ENCODE results near the gene CMIP. TPM values are rescaled to one million over a fixed set of nuclear protein-coding genes. Genes with fewer than 3 reads are reported as not detected.

CMIP gene
- total RNA-seq, 2 experiments from 2014 or later: 65.4 to 76.7 TPM

DNA sequence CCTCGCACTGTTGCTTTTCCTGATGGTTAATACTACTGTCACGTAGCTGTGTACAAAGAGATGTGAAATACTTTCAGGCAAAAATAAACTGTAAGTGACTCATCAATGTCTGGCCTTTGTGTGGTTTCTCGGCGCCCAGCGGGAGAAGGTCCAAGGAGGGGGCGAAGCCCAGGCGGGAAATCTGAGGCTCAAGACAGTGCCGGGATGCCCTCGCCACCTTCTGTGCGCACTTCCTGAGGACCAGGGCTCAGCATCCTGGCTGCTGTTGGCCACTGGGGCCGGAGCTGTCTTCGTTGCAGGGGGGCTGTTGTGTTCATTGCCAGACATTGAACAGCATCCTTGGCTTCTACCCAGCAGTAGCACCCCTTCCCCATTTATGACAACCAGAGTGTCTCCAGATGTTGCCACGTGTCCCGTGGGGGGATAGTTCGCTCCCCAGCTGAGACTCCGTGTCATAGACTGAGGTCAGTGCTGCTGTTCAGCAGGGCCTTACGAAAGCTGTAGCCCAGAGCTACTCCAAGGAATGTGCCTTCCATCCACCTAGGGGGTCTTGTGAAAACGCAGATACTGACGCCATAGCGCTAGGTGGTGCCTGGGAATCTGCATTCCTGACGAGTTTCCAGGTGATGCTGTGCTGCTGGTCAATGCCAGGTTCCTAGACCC lies 267.2 kb downstream of the CMIP start:
- Mint-ChIP-seq H3K4me3 (no peak overlapping the region), H3K27me3 (no peaks in the 10 kb centered on the region), H3K36me3 (peaks cover 7% of the 10 kb centered on the region), H3K9me3 (no peaks in the 10 kb centered on the region), H3K4me1 (peaks cover 22% of the 10 kb centered on the region), H3K27ac (no peak overlapping the region)
- DNase-seq: peak; percentile 30
- ATAC-seq (ENCODE audit: low read depth): no peak
- POLR2A ChIA-PET: interaction anchor here (0.7 kb wide), 1 partner anchor 54 kb away, joined by 3 read pairs; no protein-coding TSS in a partner anchor

DNA sequence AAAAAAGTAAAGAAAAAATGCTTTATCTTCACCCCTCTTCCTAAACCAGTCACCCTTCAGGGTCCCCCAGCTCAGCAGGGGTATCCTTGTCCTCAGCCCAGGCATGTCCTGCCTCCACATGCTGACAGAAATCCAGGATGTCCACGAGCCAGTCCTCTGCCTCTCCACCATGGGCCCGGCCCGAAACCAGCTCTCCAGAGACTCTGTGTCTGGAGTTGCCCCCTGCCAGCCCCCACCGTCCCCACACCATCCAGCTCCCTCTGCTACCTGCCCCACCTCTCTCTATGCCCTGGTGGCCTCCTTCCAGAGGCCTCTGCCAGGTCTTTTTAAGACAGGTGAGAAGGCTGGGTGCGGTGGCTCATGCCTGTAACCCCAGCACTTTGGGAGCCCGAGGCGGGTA lies 268.1 kb downstream of the CMIP start:
- no peaks in the 10 kb centered on the region for H3K27me3 Mint-ChIP-seq
- no peak overlapping the region for H3K4me3 Mint-ChIP-seq
- no peak for ATAC-seq (ENCODE audit: low read depth)
- H3K27ac Mint-ChIP-seq: no peak overlapping the region
- no peaks in the 10 kb centered on the region for H3K36me3 Mint-ChIP-seq
- H3K9me3 Mint-ChIP-seq: no peaks in the 10 kb centered on the region
- POLR2A ChIA-PET: interaction anchor here (0.7 kb wide), 1 partner anchor 55 kb away, joined by 3 read pairs; no protein-coding TSS in a partner anchor
- DNase-seq: no peak
- H3K4me1 Mint-ChIP-seq: peaks cover 24% of the 10 kb centered on the region

DNA sequence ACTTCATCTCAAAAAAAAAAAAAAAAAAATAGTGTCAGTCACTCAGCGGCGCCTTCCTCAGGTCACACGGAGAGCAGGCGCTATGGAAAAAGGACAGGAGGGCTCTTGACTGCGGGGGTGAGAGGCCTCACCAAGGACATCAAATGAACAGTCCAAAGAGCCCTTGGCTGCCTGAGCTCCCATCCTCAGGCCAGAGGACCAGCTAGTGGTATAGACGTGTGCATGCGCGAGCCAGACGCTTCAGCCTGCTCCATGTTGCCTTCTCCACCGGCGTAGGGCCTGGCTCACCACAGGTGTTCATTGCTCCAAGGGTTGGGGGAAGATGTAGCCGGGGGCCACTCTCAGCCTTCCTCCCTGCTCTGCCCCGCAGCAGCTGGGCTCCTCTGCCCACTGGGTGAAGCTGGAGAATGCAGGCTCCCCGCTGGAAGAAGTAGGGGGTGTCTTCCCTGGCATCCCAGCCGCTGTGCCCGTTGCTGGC lies 268.7 kb downstream of the CMIP start:
- H3K27me3 Mint-ChIP-seq: no peaks in the 10 kb centered on the region
- no peaks in the 10 kb centered on the region for H3K9me3 Mint-ChIP-seq
- H3K4me3 Mint-ChIP-seq: no peak overlapping the region
- peaks cover 29% of the 10 kb centered on the region for H3K4me1 Mint-ChIP-seq
- DNase-seq (no peak), ATAC-seq (ENCODE audit: low read depth) (no peak)
- H3K36me3 Mint-ChIP-seq: no peaks in the 10 kb centered on the region
- no peak overlapping the region for H3K27ac Mint-ChIP-seq
- POLR2A ChIA-PET: interaction anchor here (0.6 kb wide), 1 partner anchor 302 kb away, joined by 5 read pairs; no protein-coding TSS in a partner anchor

DNA sequence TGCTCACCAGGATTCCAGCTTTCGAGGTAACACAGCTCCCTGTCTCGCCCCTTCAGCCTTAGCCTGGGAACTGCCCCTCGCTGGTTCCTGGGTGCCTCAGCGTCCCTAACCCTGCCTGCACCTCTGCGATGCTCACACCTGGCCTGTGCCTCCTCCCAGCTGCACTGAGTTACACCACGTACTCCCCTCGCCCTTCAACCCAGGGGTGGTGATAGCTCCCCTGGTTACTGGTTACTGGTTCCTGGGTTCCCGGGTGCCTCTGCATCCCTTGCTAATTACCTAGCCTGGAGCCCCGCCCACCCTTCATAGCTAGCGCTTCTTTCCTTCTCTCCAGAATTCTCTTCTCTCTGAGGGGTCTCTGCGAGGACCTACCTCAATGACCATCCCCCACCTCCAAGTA lies 269.2 kb downstream of the CMIP start:
- Mint-ChIP-seq H3K27me3 (no peaks in the 10 kb centered on the region), H3K4me1 (peaks cover 32% of the 10 kb centered on the region), H3K9me3 (no peaks in the 10 kb centered on the region), H3K27ac (no peak overlapping the region), H3K4me3 (no peak overlapping the region), H3K36me3 (no peaks in the 10 kb centered on the region)
- DNase-seq (peak; percentile 29), ATAC-seq (ENCODE audit: low read depth) (no peak)
- POLR2A ChIA-PET: interaction anchor here (0.6 kb wide), 1 partner anchor 303 kb away, joined by 5 read pairs; no protein-coding TSS in a partner anchor

DNA sequence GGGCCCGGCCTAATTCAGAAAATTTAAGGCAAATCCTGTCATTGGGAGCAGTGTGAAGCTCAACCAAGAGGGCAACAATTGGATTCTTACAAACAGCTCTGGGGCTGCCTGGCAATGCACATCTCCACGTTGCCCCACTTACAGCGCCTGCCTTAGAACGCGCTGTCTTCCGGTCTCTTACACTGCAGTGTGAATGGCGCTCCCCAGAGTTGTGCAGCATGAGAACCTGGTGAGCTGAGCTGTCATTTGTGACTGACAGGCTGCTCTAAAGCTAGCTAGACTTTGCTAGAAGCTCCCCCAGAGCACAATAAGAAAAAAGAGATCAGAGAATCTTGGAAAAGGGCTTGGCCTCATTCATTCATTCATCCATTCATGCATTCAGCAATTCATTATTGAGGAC lies 270.0 kb downstream of the CMIP start:
- Mint-ChIP-seq H3K4me1 (peaks cover 38% of the 10 kb centered on the region), H3K4me3 (peak overlapping the region; percentile 66), H3K27me3 (no peaks in the 10 kb centered on the region), H3K9me3 (no peaks in the 10 kb centered on the region), H3K36me3 (no peaks in the 10 kb centered on the region), H3K27ac (peak overlapping the region; percentile 67)
- ATAC-seq (ENCODE audit: low read depth) (no peak), DNase-seq (no peak)
- POLR2A ChIA-PET: interaction anchor here (0.6 to 1.2 kb wide), 4 partner anchors 9 to 521 kb away, joined by 3 to 4 read pairs (median 3); no protein-coding TSS in a partner anchor

DNA sequence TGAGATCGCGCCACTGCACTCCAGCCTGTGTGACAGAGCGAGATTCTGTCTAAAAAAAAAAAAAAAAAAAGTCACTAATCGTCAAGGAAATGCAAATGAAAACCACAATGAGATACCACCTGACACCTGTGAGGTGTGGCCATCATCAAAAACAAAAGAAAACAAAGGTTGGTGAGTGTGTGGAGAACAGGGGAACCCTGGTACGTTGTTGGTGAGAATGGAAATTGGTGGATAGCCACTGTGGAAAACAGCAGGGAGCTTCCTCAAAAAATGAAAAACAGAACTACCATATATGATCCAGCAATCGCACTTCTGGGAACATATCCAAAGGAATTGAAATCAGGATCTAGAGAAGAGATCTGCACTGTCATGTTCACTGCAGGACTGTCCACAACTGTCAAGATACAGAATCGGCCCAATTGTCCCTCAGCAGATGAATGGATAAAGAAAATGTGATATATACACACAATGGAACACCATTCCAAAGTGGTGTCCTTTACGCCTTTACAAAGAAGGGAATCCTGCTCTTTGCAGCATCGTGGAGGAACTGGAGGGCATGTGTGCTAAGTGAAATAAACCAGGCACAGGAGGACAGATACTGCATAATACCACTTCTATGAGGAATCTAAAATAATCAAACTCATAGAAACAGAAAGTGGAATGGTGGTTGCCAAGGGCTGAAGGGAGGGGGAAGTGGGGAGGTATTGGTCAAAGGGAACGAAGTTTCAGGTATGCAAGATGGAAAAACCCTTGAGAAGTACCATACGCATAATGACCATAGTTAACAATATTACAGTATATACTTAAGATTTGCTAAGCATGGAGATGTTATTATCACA lies 271.0 kb downstream of the CMIP start:
- H3K27ac Mint-ChIP-seq: peak overlapping the region; percentile 67

DNA sequence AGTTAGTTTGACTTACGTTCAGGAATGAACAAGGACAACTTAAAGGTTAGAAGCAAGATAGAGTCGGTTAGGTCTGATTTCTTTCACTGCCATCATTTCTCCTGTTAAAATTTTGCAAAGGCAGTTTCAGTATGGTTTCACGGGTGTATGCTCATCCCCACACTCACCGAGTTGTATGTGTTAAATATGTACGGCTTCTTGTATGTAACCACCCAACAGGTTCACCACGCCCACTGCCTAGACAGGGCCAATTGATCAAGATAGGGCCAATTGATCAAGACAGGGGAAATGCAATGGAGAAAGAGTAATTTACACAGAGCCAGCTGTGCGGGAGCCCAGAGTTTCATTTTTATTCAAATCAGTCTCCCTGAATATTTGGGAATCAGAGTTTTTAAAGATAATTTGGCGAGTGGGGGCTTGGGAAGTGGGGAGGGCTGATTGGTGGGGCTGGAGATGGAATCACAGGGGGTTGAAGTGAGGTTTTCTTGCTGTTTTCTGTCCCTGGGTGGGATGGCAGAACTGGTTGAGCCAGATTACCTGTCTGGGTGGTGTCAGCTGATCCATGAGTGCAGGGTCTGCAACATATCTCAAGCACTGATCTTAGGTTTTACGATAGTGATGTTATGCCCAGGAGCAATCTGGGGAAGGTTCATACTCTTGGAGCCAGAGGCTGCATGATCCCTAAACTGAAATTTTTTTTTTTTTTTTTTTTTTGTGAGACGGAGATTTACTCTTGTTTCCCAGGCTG lies 272.0 kb downstream of the CMIP start:
- peaks cover 3% of the 10 kb centered on the region for H3K36me3 Mint-ChIP-seq
- DNase-seq (no peak), ATAC-seq (ENCODE audit: low read depth) (no peak)
- H3K27me3 Mint-ChIP-seq: no peaks in the 10 kb centered on the region
- peak overlapping the region; percentile 66 for H3K4me3 Mint-ChIP-seq
- peak overlapping the region; percentile 46 for H3K27ac Mint-ChIP-seq
- POLR2A ChIA-PET: interaction anchor here (0.7 kb wide), 1 partner anchor 292 kb away, joined by 5 read pairs; no protein-coding TSS in a partner anchor
- peaks cover 41% of the 10 kb centered on the region for H3K4me1 Mint-ChIP-seq
- no peaks in the 10 kb centered on the region for H3K9me3 Mint-ChIP-seq

More for the DNA sequence above, 271.0 kb downstream of the CMIP start:
- peaks cover 41% of the 10 kb centered on the region for H3K4me1 Mint-ChIP-seq
- H3K4me3 Mint-ChIP-seq: peak overlapping the region; percentile 66
- H3K27me3 Mint-ChIP-seq: no peaks in the 10 kb centered on the region
- H3K9me3 Mint-ChIP-seq: no peaks in the 10 kb centered on the region
- POLR2A ChIA-PET: interaction anchor here (0.6 to 1.2 kb wide), 4 partner anchors 10 to 520 kb away, joined by 3 to 4 read pairs (median 3); no protein-coding TSS in a partner anchor
- DNase-seq (no peak), ATAC-seq (ENCODE audit: low read depth) (peak; percentile 49)
- no peaks in the 10 kb centered on the region for H3K36me3 Mint-ChIP-seq

DNA sequence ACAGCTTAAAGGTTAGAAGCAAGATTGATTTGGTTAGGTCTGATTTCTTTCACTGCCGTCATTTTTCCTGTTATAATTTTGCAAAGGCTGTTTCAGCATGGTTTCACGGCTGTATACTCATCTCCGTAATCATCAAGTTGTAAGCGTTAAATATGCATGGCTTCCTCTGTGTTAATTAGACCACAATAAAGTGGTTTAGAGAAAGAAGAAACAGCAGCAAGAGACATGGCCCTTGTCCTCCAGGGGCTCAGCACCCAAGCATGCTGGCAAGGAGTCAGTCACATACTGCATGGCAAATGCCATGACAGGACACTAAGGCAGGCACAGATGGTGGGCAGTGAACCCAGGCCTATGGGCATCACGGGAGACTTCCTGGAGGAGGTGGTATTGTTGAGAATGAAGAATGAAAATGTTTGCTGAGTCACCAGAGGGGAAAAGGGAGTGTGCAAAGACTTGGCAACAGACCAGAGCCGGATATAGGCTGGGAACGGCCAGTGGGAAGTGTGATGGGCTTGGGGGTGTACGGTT lies 273.1 kb downstream of the CMIP start:
- no peak for DNase-seq
- POLR2A ChIA-PET: interaction anchor here (1.4 kb wide), 1 partner anchor 248 kb away, joined by 4 read pairs; no protein-coding TSS in a partner anchor
- no peak for ATAC-seq (ENCODE audit: low read depth)
- H3K4me1 Mint-ChIP-seq: peaks cover 43% of the 10 kb centered on the region
- H3K36me3 Mint-ChIP-seq: peaks cover 3% of the 10 kb centered on the region
- peak overlapping the region; percentile 60 for H3K27ac Mint-ChIP-seq
- H3K9me3 Mint-ChIP-seq: no peaks in the 10 kb centered on the region
- H3K4me3 Mint-ChIP-seq: peak overlapping the region; percentile 8
- H3K27me3 Mint-ChIP-seq: no peaks in the 10 kb centered on the region

DNA sequence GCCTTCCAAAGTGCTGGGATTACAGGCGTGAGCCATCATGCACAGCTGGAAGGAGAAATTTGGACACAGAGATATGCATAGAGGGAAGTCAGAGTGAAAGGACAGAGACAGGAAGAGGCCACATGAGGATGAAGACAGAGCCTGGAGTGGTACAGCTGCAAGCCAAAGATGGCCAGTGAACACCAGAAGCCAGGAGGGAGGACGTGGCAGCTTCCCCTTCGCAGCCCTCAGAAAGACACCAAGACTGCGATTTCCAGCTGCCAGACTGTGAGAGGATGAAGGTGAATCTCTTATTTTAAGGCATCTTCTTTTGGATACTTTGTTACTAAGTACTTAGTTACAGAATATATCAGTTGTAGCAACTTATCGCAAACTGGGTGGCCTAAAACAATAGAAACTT lies 274.0 kb downstream of the CMIP start:
- peaks cover 3% of the 10 kb centered on the region for H3K36me3 Mint-ChIP-seq
- peak overlapping the region; percentile 94 for H3K27ac Mint-ChIP-seq
- H3K4me1 Mint-ChIP-seq: peaks cover 46% of the 10 kb centered on the region
- peak overlapping the region; percentile 75 for H3K4me3 Mint-ChIP-seq
- DNase-seq (no peak), ATAC-seq (ENCODE audit: low read depth) (peak; percentile 11)
- no peaks in the 10 kb centered on the region for H3K9me3 Mint-ChIP-seq
- H3K27me3 Mint-ChIP-seq: no peaks in the 10 kb centered on the region
- POLR2A ChIA-PET: interaction anchor here (0.6 to 1.5 kb wide), 4 partner anchors 22 to 404 kb away, joined by 3 to 4 read pairs (median 3); partner anchors contain the start of gene GAN

DNA sequence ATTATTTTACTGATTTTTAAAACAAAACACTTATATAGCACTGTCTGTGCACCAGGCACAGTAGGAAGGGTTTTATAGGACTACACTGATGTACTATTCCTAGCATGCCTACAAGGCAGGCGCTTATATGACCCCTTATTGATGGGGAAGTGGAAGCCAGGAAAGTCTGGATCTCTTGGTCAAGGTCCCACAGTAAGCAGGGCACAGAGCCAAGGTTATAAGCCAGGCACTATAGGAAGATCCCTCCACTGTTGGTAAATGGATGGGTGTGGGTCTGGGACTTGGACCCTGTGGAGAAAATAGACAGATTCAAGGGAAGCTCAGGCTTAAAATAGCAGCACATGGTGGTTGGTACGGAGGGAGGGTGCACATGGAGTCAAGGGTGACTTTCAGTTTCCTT lies 275.4 kb downstream of the CMIP start:
- ATAC-seq (ENCODE audit: low read depth) (no peak), DNase-seq (no peak)
- Mint-ChIP-seq H3K4me1 (peaks cover 42% of the 10 kb centered on the region), H3K27ac (peak overlapping the region; percentile 37), H3K27me3 (no peaks in the 10 kb centered on the region), H3K9me3 (no peaks in the 10 kb centered on the region), H3K4me3 (no peak overlapping the region), H3K36me3 (peaks cover 3% of the 10 kb centered on the region)
- POLR2A ChIA-PET: interaction anchor here (1.5 kb wide), 1 partner anchor 23 kb away, joined by 3 read pairs; no protein-coding TSS in a partner anchor

DNA sequence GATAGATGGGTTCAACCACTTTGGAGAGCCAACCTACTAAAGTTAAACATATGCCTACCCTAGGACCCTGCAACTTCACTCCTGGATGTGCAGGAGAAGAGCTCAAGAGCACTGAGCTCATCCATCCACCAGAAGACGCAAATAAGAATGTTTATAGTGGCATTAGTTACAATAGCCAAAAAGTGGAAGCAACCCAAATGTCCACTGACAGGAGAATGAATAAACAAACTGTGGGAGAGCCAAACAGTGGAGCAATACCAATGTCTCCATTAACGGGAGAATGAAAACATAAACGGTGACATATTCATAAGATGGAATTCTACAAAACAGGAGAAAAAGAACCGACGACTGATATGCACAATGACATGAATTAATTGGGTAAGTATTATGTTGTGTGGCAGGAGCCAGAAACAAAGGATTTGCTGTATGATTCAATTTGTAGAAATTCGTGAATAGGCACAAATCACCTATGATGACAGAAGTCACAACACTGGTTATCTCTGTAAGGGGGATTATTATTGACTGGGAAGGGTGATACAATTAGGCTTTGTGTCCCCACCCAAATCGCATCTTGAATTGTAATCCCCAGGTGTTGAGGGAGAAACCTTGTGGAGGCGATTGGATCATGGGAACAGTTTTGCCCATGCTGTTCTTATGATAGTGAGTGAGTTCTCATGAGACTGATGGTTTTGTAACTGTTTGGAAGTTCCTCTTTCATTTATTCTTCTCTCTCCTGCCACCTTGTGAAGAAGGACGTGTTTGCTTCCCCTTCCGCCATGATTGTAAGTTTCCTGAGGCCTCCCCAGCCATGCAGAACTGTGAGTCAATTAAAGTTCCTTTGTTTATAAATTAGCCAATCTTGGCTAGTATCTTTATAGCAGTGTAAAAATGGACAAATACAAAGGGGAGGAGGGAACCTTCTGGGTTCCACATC lies 276.6 kb downstream of the CMIP start:
- H3K27ac Mint-ChIP-seq: no peak overlapping the region
- peaks cover 3% of the 10 kb centered on the region for H3K36me3 Mint-ChIP-seq
- peaks cover 8% of the 10 kb centered on the region for H3K27me3 Mint-ChIP-seq
- ATAC-seq (ENCODE audit: low read depth) (no peak), DNase-seq (no peak)
- peaks cover 30% of the 10 kb centered on the region for H3K4me1 Mint-ChIP-seq
- H3K4me3 Mint-ChIP-seq: no peak overlapping the region
- POLR2A ChIA-PET: interaction anchor here (0.7 kb wide), 1 partner anchor 460 kb away, joined by 3 read pairs; no protein-coding TSS in a partner anchor
- no peaks in the 10 kb centered on the region for H3K9me3 Mint-ChIP-seq
